K562 (cell line): Measurements from ENCODE around the gene POLR2H. TPM values are rescaled to one million over a fixed set of nuclear protein-coding genes. Genes with fewer than 3 reads are reported as not detected.

Experiments
- ATAC-seq: fragments of 200-7000 bp; cut with Tn5 transposase; 3 replicates; pipeline ENCODE4 v1.9.1; 2020; ENCODE audit warnings: moderate library complexity
- BruUV-seq: library from RNA; stranded (reverse); fragments of 400-500 nt; replicated peaks from 2 replicates; lab custom pipeline; 2021; lab: Mats Ljungman, UMichigan
- CTCF ChIA-PET: fragments of 300-600 bp; formaldehyde crosslinking; extraction: SDS; loops from one replicate; lab custom pipeline; 2021; ENCODE audit warnings: low intra/inter-chr PET ratio; lab: Yijun Ruan, JAX
- POLR2A ChIA-PET: fragments of 300-600, 350-650 bp; sonication (Branson Sonifier 250); formaldehyde crosslinking; extraction: SDS; loops from one replicate; lab custom pipeline; 2021; ENCODE audit warnings: antibody characterized with exemption, inconsistent platforms; lab: Yijun Ruan, JAX
- DNase-seq, 4 experiments: peaks; one replicate each; pipeline versions ENCODE4 v3.0.0 to v3.0.0-alpha.2; 2011 to 2018; ENCODE audit warnings: low spot score in 3 of 4, mixed read lengths in 3 of 4; ENCODE audit errors: extremely low read depth in 1 of 4
- FAIRE-seq: peaks from 2 replicates; lab custom pipeline; 2011; peaks lifted over from hg19 to GRCh38; lab: Jason Lieb, UNC
- H2AFZ ChIP-seq: 2 replicates; pipeline ENCODE4 v1.6.0; 2011; ENCODE audit warnings: low read depth, low read length, control low read depth, inconsistent platforms
- H3K27ac ChIP-seq: fragments of 200-600 bp; 3 replicates; pipeline ENCODE4 v1.8.0; 2011; ENCODE audit warnings: low read depth, mild to moderate bottlenecking, control low read depth, inconsistent platforms, low read length, moderate library complexity, mixed read lengths; ENCODE audit errors: extremely low read depth
- H3K27me3 ChIP-seq, 2 experiments: fragments of 300-600 bp in 1 of 2; 2 replicates in 1 of 2; 3 replicates in 1 of 2; pipeline versions ENCODE4 v1.6.0 to v1.8.0; 2011; ENCODE audit warnings: inconsistent platforms in 2 of 2, low read length in 2 of 2, mild to moderate bottlenecking in 1 of 2, mixed read lengths in 1 of 2, moderate library complexity in 1 of 2; ENCODE audit not compliant: control insufficient read depth in 2 of 2, insufficient read depth in 2 of 2
- H3K36me3 ChIP-seq: fragments of 300-600 bp; 3 replicates; pipeline ENCODE4 v1.8.0; 2011; ENCODE audit warnings: mild to moderate bottlenecking, low read length, inconsistent platforms; ENCODE audit not compliant: control insufficient read depth, insufficient read depth
- H3K4me1 ChIP-seq, 2 experiments: fragments of 200-600 bp in 1 of 2; replicated peaks in 1 of 2; 2 replicates in 1 of 2; 3 replicates in 1 of 2; pipeline versions ENCODE4 v1.5.1 to v1.8.0; 2011; ENCODE audit warnings: inconsistent platforms in 2 of 2, low read length in 2 of 2, mild to moderate bottlenecking in 1 of 2, mixed read lengths in 1 of 2, moderate library complexity in 1 of 2; ENCODE audit not compliant: control insufficient read depth in 2 of 2, insufficient read depth in 2 of 2
- H3K4me2 ChIP-seq: 2 replicates; pipeline ENCODE4 v1.6.1; 2011; ENCODE audit warnings: low read length, control low read depth, inconsistent platforms, mixed read lengths; ENCODE audit not compliant: insufficient read depth
- H3K4me3 ChIP-seq: fragments of 200-600 bp; sonication (generic), shearing (Covaris generic); 2 replicates; pipeline ENCODE4 v1.5.1; 2016; ENCODE audit warnings: control low read depth, inconsistent platforms
- H3K79me2 ChIP-seq: fragments of 200-600 bp; 3 replicates; pipeline ENCODE4 v1.8.0; 2011; ENCODE audit warnings: low read length, inconsistent platforms; ENCODE audit not compliant: control insufficient read depth, insufficient read depth
- H3K9ac ChIP-seq, 2 experiments: 2 replicates each; pipeline versions ENCODE4 v1.6.0 to v1.6.1; 2011; ENCODE audit warnings: low read depth in 2 of 2, low read length in 2 of 2, control low read depth in 1 of 2, inconsistent platforms in 1 of 2, mild to moderate bottlenecking in 1 of 2, mixed read lengths in 1 of 2; ENCODE audit not compliant: insufficient read depth in 1 of 2
- H3K9me1 ChIP-seq: one replicate; pipeline ENCODE4 v1.6.0; 2011; ENCODE audit warnings: inconsistent platforms, mild to moderate bottlenecking, low read length, moderate library complexity; ENCODE audit not compliant: control insufficient read depth, insufficient read depth
- H3K9me3 ChIP-seq: replicated peaks from 2 replicates; pipeline ENCODE4 v1.5.1; 2011; ENCODE audit warnings: low read depth, low read length, inconsistent platforms; ENCODE audit not compliant: control insufficient read depth, insufficient read depth
- H4K20me1 ChIP-seq: replicated peaks from 2 replicates; pipeline ENCODE4 v1.6.1; 2011; ENCODE audit warnings: low read length, inconsistent platforms, mixed read lengths; ENCODE audit not compliant: control insufficient read depth, insufficient read depth
- CC2D1A ChIP-seq: fragments of 450-650 bp; IDR thresholded peaks from 2 replicates; pipeline ENCODE4 v1.6.1; 2017; ENCODE audit warnings: mild to moderate bottlenecking
- FOXP1 ChIP-seq: sonication (generic); formaldehyde crosslinking; IDR thresholded peaks from 2 replicates; pipeline ENCODE4 v1.8.0; 2022; ENCODE audit warnings: mild to moderate bottlenecking, missing genetic modification reagents
- MAZ ChIP-seq, 2 experiments: fragments of 450-650 bp in 1 of 2; sonication (generic) in 1 of 2; formaldehyde crosslinking; IDR thresholded peaks in 1 of 2; conservative IDR thresholded peaks in 1 of 2; 2 replicates each; pipeline versions ENCODE4 v1.4.0 to v1.5.0; 2020; ENCODE audit warnings: mild to moderate bottlenecking in 1 of 2, missing genetic modification reagents in 1 of 2
- MTA1 ChIP-seq: fragments of 450-650 bp; IDR thresholded peaks from 2 replicates; pipeline ENCODE4 v1.6.1; 2017; ENCODE audit warnings: borderline replicate concordance
- NCOA4 ChIP-seq: fragments of 450-650 bp; IDR thresholded peaks from 2 replicates; pipeline ENCODE4 v1.6.1; 2018; ENCODE audit warnings: mild to moderate bottlenecking; ENCODE audit not compliant: partially characterized antibody
- PHF8 ChIP-seq: fragments of 200-600 bp; sonication (generic); IDR thresholded peaks from 2 replicates; pipeline ENCODE4 v1.6.1; 2012; ENCODE audit warnings: mixed run types, mild to moderate bottlenecking, inconsistent platforms, low read length, moderate library complexity, borderline replicate concordance
- RBM25 ChIP-seq: fragments of 200-400 bp; formaldehyde crosslinking; IDR thresholded peaks from 2 replicates; pipeline ENCODE4 v1.6.1; 2018; ENCODE audit warnings: low read length, low read depth, moderate library complexity; ENCODE audit not compliant: severe bottlenecking
- SNIP1 ChIP-seq: fragments of 450-650 bp; IDR thresholded peaks from 2 replicates; pipeline ENCODE4 v1.7.1; 2017; ENCODE audit warnings: low read depth, mild to moderate bottlenecking
- SPI1 ChIP-seq: IDR thresholded peaks from 2 replicates; pipeline ENCODE4 v1.6.1; 2011; ENCODE audit warnings: low read depth, low read length, control low read depth, borderline replicate concordance
- SRSF7 ChIP-seq: fragments of 200-400 bp; formaldehyde crosslinking; optimal IDR thresholded peaks from 2 replicates; pipeline ENCODE3; 2017; ENCODE audit warnings: mild to moderate bottlenecking, low read depth, low read length
- WGBS: fragments of 100-300 bp; shearing (Covaris generic); methylation state at CpG from one replicate; pipeline ENCODE4 v1.1.6; 2016; ENCODE audit warnings: low coverage, mixed read lengths; ENCODE audit not compliant: insufficient coverage; ENCODE audit errors: missing lambda C conversion rate; 5-methylcytosine and 5-hydroxymethylcytosine counted together
- in situ Hi-C: fragments of 300-500 bp; cut with MboI; formaldehyde crosslinking; loops from 4 replicates; pipeline ENCODE4 v1.15.0; 2018; ENCODE audit warnings: inconsistent platforms, mixed read lengths
- intact Hi-C: fragments of 100-400 bp; cut with micrococcal nuclease; formaldehyde crosslinking; loops from 2 replicates; pipeline ENCODE4 v1.14.2; 2022
- polyA plus RNA-seq, 8 experiments: library from polyadenylated mRNA; depleted of rRNA in 4 of 8; stranded (reverse) in 5 of 8; unstranded in 3 of 8; fragments of >200 nt; fragmentation: Nextera tagmentation in 2 of 8; fragmentation: Illumina TruSeq in 1 of 8; extraction: Ambion mirVana in 2 of 8; extraction: Trizol in 1 of 8; gene quantifications; 2 replicates each; pipeline versions ENCODE4 v1.2.1 to v1.2.3, GENCODE V29; 2011 to 2014; ENCODE audit warnings: inconsistent platforms in 1 of 8, missing spikeins in 1 of 8
- total RNA-seq, 7 experiments: library from RNA; depleted of rRNA in 6 of 7; stranded (reverse); fragments of >200 nt in 6 of 7; fragmentation: Illumina TruSeq in 2 of 7; extraction: Trizol in 2 of 7; gene quantifications; 2 replicates each; pipeline versions ENCODE4 v1.2.1 to v1.2.3, GENCODE V29; 2011 to 2021; ENCODE audit warnings: low replicate concordance in 1 of 7
- TF ChIP-seq, protein P1 (sequence below): sonication (generic); formaldehyde crosslinking; IDR thresholded peaks from 2 replicates; pipeline ENCODE4 v1.8.0; 2022; ENCODE audit warnings: mild to moderate bottlenecking, missing genetic modification reagents
- TF ChIP-seq, protein P2 (sequence below), 2 experiments: fragments of 200-800 bp in 1 of 2; sonication (Bioruptor generic) in 1 of 2; sonication (generic) in 1 of 2; formaldehyde crosslinking in 1 of 2; IDR thresholded peaks in 1 of 2; conservative IDR thresholded peaks in 1 of 2; 2 replicates each; pipeline versions ENCODE4 v1.5.0 to v1.6.1; 2016 to 2020; ENCODE audit warnings: missing compliant biosample characterization in 1 of 2, missing genetic modification characterization in 1 of 2, missing genetic modification reagents in 1 of 2

POLR2H gene
- total and polyA plus RNA-seq, 9 of the 15 experiments (the other 6 are each of a cell fraction or from before 2014, with no cell fraction given) = 128 to 512 (median 220) TPM

GRCh38 chr3:184384342-184384741, 22.8 kb downstream of the POLR2H start:
- TF ChIP-seq SPI1 (0 out of 2 replicates have a peak, but pooled peaks have one; percentile 2), SRSF7 (no peak)
- TF ChIP-seq, all 486 proteins: peak for 1
- Histone ChIP-seq H3K27me3 (peaks cover 19 to 79% of the 10 kb centered on the region in 2 experiments), H3K9ac (no peak overlapping the region), H3K4me1 (peaks cover 0 to 31% of the 10 kb centered on the region in 2 experiments; a peak in 2 of 5 replicates), H4K20me1 (peaks cover 7% of the 10 kb centered on the region), H2AFZ (no peak overlapping the region), H3K9me3 (no peaks in the 10 kb centered on the region), H3K79me2 (no peaks in the 10 kb centered on the region), H3K9me1 (no peaks in the 10 kb centered on the region), H3K4me3 (no peak overlapping the region), H3K4me2 (no peak overlapping the region), H3K27ac (no peak overlapping the region), H3K36me3 (no peaks in the 10 kb centered on the region)
- WGBS = 9% methylated on average over 9 of the region's 9 CpGs
- intact Hi-C loops = loop anchor here (10.0 kb wide), 1 partner anchor 330 kb away; the partner anchor contains the start of gene MAGEF1
- ATAC-seq (no peak), FAIRE-seq (no peak), DNase-seq (no peak)
- in situ Hi-C loops = no loop called here
- POLR2A ChIA-PET = interaction anchor here (0.9 to 2.3 kb wide), 2 partner anchors 12 to 21 kb away, joined by 3 to 6 read pairs; no protein-coding TSS in a partner anchor
- BruUV-seq = no TSS peak
- CTCF ChIA-PET = no interaction called here

DNA sequence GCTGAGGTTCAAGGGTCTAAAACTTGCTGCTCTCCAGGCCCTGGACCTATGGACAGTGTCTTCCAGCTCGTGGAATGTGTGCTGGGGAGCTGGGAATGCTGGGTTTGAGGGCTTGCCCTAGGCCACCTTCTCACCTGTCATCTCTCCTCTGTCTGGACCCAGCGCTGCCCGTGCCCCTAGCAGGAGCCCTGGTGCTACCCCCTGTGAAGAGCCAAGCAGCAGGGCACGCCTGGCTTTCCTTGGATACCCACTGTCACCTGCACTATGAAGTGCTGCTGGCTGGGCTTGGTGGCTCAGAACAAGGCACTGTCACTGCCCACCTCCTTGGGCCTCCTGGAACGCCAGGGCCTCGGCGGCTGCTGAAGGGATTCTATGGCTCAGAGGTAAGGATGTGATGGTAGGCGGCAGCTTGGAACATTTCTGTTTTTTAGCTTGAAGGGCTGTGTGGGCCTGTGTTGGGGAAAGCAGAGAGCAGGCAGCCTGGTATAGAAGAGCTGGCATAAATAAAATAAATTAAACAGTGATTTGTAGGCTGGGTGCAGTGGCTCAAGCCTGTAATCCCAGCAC, 23.4 kb downstream of the POLR2H start:
- peaks cover 0 to 28% of the 10 kb centered on the region in 2 experiments; a peak in 2 of 5 replicates for H3K4me1 ChIP-seq
- no peaks in the 10 kb centered on the region for H3K36me3 ChIP-seq
- no peaks in the 10 kb centered on the region for H3K9me3 ChIP-seq
- H3K79me2 ChIP-seq = no peaks in the 10 kb centered on the region
- in situ Hi-C loops = no loop called here
- H4K20me1 ChIP-seq = peaks cover 7% of the 10 kb centered on the region
- no peak for DNase-seq
- H3K9me1 ChIP-seq = no peaks in the 10 kb centered on the region
- ATAC-seq = no peak
- no peak for FAIRE-seq
- WGBS = 9% methylated on average over 8 of the region's 8 CpGs
- CTCF ChIA-PET = no interaction called here
- H3K4me3 ChIP-seq = no peak overlapping the region
- intact Hi-C loops = loop anchor here (10.0 kb wide), 1 partner anchor 330 kb away; the partner anchor contains the start of gene MAGEF1
- POLR2A ChIA-PET = interaction anchor here (0.9 to 2.3 kb wide), 2 partner anchors 13 to 22 kb away, joined by 3 to 6 read pairs; no protein-coding TSS in a partner anchor
- no peak overlapping the region for H3K9ac ChIP-seq
- H3K4me2 ChIP-seq = no peak overlapping the region
- no TSS peak for BruUV-seq
- H3K27me3 ChIP-seq = peaks cover 19 to 79% of the 10 kb centered on the region in 2 experiments
- no peak overlapping the region for H3K27ac ChIP-seq
- H2AFZ ChIP-seq = no peak overlapping the region
- TF ChIP-seq, protein P1, sequence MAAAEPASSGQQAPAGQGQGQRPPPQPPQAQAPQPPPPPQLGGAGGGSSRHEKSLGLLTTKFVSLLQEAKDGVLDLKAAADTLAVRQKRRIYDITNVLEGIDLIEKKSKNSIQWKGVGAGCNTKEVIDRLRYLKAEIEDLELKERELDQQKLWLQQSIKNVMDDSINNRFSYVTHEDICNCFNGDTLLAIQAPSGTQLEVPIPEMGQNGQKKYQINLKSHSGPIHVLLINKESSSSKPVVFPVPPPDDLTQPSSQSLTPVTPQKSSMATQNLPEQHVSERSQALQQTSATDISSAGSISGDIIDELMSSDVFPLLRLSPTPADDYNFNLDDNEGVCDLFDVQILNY (CRISPR knock-in tag) = no peak
- TF ChIP-seq, protein P2, sequence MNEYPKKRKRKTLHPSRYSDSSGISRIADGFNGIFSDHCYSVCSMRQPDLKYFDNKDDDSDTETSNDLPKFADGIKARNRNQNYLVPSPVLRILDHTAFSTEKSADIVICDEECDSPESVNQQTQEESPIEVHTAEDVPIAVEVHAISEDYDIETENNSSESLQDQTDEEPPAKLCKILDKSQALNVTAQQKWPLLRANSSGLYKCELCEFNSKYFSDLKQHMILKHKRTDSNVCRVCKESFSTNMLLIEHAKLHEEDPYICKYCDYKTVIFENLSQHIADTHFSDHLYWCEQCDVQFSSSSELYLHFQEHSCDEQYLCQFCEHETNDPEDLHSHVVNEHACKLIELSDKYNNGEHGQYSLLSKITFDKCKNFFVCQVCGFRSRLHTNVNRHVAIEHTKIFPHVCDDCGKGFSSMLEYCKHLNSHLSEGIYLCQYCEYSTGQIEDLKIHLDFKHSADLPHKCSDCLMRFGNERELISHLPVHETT (CRISPR knock-in tag; conservative IDR thresholded peaks at IDR 0.05 in 1 of 2, IDR thresholded peaks at IDR 0.05 in 1 of 2) = no peak
- TF ChIP-seq MTA1 = no peak
- TF ChIP-seq FOXP1 = no peak
- no peak for TF ChIP-seq MAZ (CRISPR knock-in tag; conservative IDR thresholded peaks at IDR 0.05 in 1 of 2, IDR thresholded peaks at IDR 0.05 in 1 of 2)
- no peak for TF ChIP-seq NCOA4
- no peak for TF ChIP-seq SNIP1
- TF ChIP-seq PHF8 = no peak
- no peak for TF ChIP-seq RBM25
- no peak for TF ChIP-seq CC2D1A
